HepG2 (cell line): ENCODE measurements around the gene MYO16. TPM values are rescaled to one million over a fixed set of nuclear protein-coding genes. Genes with fewer than 3 reads are reported as not detected.
"Not testable (repeated sequence)": the region's sequence is repeated elsewhere in the genome, so short reads cannot be mapped to it uniquely, and the experiment has no call there.

Experiments used
- ATAC-seq: fragments of 200-7000 bp; cut with Tn5 transposase; 3 replicates; pipeline ENCODE4 v1.9.1; 2020; ENCODE audit warnings: mild to moderate bottlenecking, moderate library complexity
- BruUV-seq: library from RNA; stranded (reverse); fragments of 400-500 nt; replicated peaks from 2 replicates; lab custom pipeline; 2021; lab: Mats Ljungman, UMichigan
- CTCF ChIA-PET: fragments of 300-600 bp; formaldehyde crosslinking; extraction: SDS; loops from one replicate; lab custom pipeline; 2021; ENCODE audit warnings: low total read pairs, inconsistent platforms, low intra/inter-chr PET ratio; lab: Yijun Ruan, JAX
- POLR2A ChIA-PET: fragments of 350-600 bp; sonication (Branson Sonifier 250); formaldehyde crosslinking; loops from one replicate; lab custom pipeline; 2020; ENCODE audit warnings: antibody characterized with exemption, inconsistent platforms; lab: Yijun Ruan, JAX
- DNase-seq: peaks from one replicate; pipeline ENCODE4 v3.0.0-alpha.2; 2015; ENCODE audit warnings: low spot score
- FAIRE-seq: peaks from 3 replicates; lab custom pipeline; 2011; peaks lifted over from hg19 to GRCh38; lab: Jason Lieb, UNC
- H2AFZ ChIP-seq: one replicate; pipeline ENCODE4 v1.6.1; 2011; ENCODE audit warnings: low read length, inconsistent platforms
- H3K27ac ChIP-seq: fragments of 300-600 bp; 3 replicates; pipeline ENCODE4 v1.8.0; 2011; ENCODE audit warnings: mixed run types, mild to moderate bottlenecking, mixed read lengths, low read length, inconsistent platforms; ENCODE audit not compliant: insufficient read depth; ENCODE audit errors: extremely low read length
- H3K27me3 ChIP-seq, 2 experiments: fragments of 200-600 bp in 1 of 2; 2 replicates in 1 of 2; 3 replicates in 1 of 2; pipeline versions ENCODE4 v1.6.0 to v1.8.0; 2011; ENCODE audit warnings: low read length in 2 of 2, mild to moderate bottlenecking in 2 of 2, moderate library complexity in 2 of 2, inconsistent platforms in 1 of 2; ENCODE audit not compliant: insufficient read depth in 2 of 2, control insufficient read depth in 1 of 2
- H3K36me3 ChIP-seq, 2 experiments: fragments of 200-600 bp in 1 of 2; replicated peaks in 1 of 2; 2 replicates in 1 of 2; 3 replicates in 1 of 2; pipeline versions ENCODE4 v1.5.1 to v1.8.0; 2011; ENCODE audit warnings: low read length in 2 of 2, inconsistent platforms in 1 of 2; ENCODE audit not compliant: insufficient read depth in 2 of 2, control insufficient read depth in 1 of 2
- H3K4me1 ChIP-seq: 2 replicates; pipeline ENCODE4 v1.5.1; 2012; ENCODE audit warnings: low read length, inconsistent platforms; ENCODE audit not compliant: insufficient read depth
- H3K4me2 ChIP-seq: 2 replicates; pipeline ENCODE4 v1.6.0; 2011; ENCODE audit warnings: low read depth, low read length, inconsistent platforms
- H3K4me3 ChIP-seq, 3 experiments: fragments of 200-600 bp in 1 of 3; sonication (generic), shearing (Covaris generic) in 1 of 3; replicated peaks in 1 of 3; 2 replicates each; pipeline ENCODE4 v1.5.1; 2011 to 2016; ENCODE audit warnings: low read length in 3 of 3, inconsistent platforms in 2 of 3, low read depth in 2 of 3, mild to moderate bottlenecking in 2 of 3, control low read depth in 1 of 3, mixed read lengths in 1 of 3; ENCODE audit not compliant: insufficient read depth in 1 of 3
- H3K79me2 ChIP-seq: one replicate; pipeline ENCODE4 v1.6.1; 2011; ENCODE audit warnings: low read length, inconsistent platforms; ENCODE audit not compliant: insufficient read depth
- H3K9ac ChIP-seq: 2 replicates; pipeline ENCODE4 v1.6.0; 2011; ENCODE audit warnings: mild to moderate bottlenecking, low read depth, low read length, inconsistent platforms; ENCODE audit not compliant: insufficient read depth
- H3K9me3 ChIP-seq: 2 replicates; pipeline ENCODE4 v1.5.1; 2012; ENCODE audit warnings: mild to moderate bottlenecking, low read length
- H4K20me1 ChIP-seq: 2 replicates; pipeline ENCODE4 v1.6.0; 2011; ENCODE audit warnings: inconsistent platforms, mild to moderate bottlenecking, low read length, moderate library complexity; ENCODE audit not compliant: insufficient read depth
- KLF12 ChIP-seq: sonication (generic); formaldehyde crosslinking; IDR thresholded peaks from 2 replicates; pipeline ENCODE4 v1.4.0; 2020; ENCODE audit warnings: missing genetic modification reagents, borderline replicate concordance
- LBX2 ChIP-seq: sonication (generic); formaldehyde crosslinking; IDR thresholded peaks from 2 replicates; pipeline ENCODE4 v1.5.0; 2020; ENCODE audit warnings: missing genetic modification reagents, mild to moderate bottlenecking, borderline replicate concordance
- NR0B2 ChIP-seq: sonication (generic); formaldehyde crosslinking; IDR thresholded peaks from 2 replicates; pipeline ENCODE4 v1.4.0; 2020; ENCODE audit warnings: mild to moderate bottlenecking, missing genetic modification reagents
- POLR2AphosphoS5 ChIP-seq: IDR thresholded peaks from 2 replicates; pipeline ENCODE4 v1.6.1; 2012; ENCODE audit warnings: low read depth, low read length
- THAP9 ChIP-seq: sonication (generic); formaldehyde crosslinking; IDR thresholded peaks from 2 replicates; pipeline ENCODE4; 2020; ENCODE audit warnings: missing genetic modification reagents, mild to moderate bottlenecking, borderline replicate concordance
- WGBS: methylation state at CpG from one replicate; pipeline ENCODE4 v1.1.6; 2017; ENCODE audit warnings: low lambda C conversion rate; 5-methylcytosine and 5-hydroxymethylcytosine counted together
- in situ Hi-C: cut with HindIII; loops from 2 replicates; pipeline ENCODE4 v1.10.0; 2017; ENCODE audit warnings: low pct_unique_long_range_greater_than_20kb; ENCODE audit not compliant: extremely low pct_ligation_motif_present
- intact Hi-C: fragments of 100-400 bp; cut with micrococcal nuclease; formaldehyde crosslinking; loops from one replicate; pipeline ENCODE4 v1.10.0; 2022; ENCODE audit not compliant: unreplicated experiment
- polyA plus RNA-seq, 8 experiments: library from polyadenylated mRNA; depleted of rRNA in 3 of 8; stranded (reverse) in 7 of 8; unstranded in 1 of 8; fragments of >200 nt; fragmentation: Illumina TruSeq in 4 of 8; extraction: Trizol in 4 of 8; gene quantifications; 2 replicates each; pipeline versions ENCODE4 v1.2.1 to v1.2.3, GENCODE V29; 2011 to 2016; ENCODE audit warnings: low read depth in 4 of 8, missing spikeins in 1 of 8, mixed read lengths in 1 of 8; ENCODE audit not compliant: insufficient read depth in 1 of 8
- total RNA-seq, 5 experiments: library from RNA; depleted of rRNA; stranded (reverse); fragments of >200 nt; fragmentation: Illumina TruSeq; extraction: Trizol; gene quantifications; 2 replicates each; pipeline ENCODE4 v1.2.3, GENCODE V29; 2016; ENCODE audit warnings: low read depth in 1 of 5

Gene MYO16
- total and polyA plus RNA-seq, 2 of the 13 experiments (the other 11 are each of a cell fraction or from before 2014, with no cell fraction given) = not detected

GRCh38 chr13:109091249-109091648 lies 461.8 kb downstream of the MYO16 start (continued):
- TF ChIP-seq THAP9 (CRISPR knock-in tag) = no peak
- TF ChIP-seq KLF12 = no peak
- no peak for TF ChIP-seq POLR2AphosphoS5

GRCh38 chr13:109092186-109092585 lies 462.8 kb downstream of the MYO16 start:
- H3K36me3 ChIP-seq, POLR2A ChIA-PET: not testable (repeated sequence)

GRCh38 chr13:109093998-109094397 lies 464.6 kb downstream of the MYO16 start:
- ATAC-seq (no peak), FAIRE-seq (no peak), DNase-seq (no peak)
- Histone ChIP-seq H3K9me3 (no peaks in the 10 kb centered on the region), H3K36me3 (no peaks in the 10 kb centered on the region), H3K9ac (no peak overlapping the region), H3K4me1 (no peaks in the 10 kb centered on the region), H2AFZ (no peak overlapping the region), H3K79me2 (no peaks in the 10 kb centered on the region), H4K20me1 (no peaks in the 10 kb centered on the region), H3K27me3 (no peaks in the 10 kb centered on the region; a peak in 1 of 5 replicates), H3K4me3 (no peak overlapping the region), H3K4me2 (no peak overlapping the region), H3K27ac (no peak overlapping the region)
- in situ Hi-C loops (no loop called here), intact Hi-C loops (no loop called here)
- TF ChIP-seq LBX2 (CRISPR knock-in tag) (no peak), NR0B2 (CRISPR knock-in tag) (no peak)
- 17% methylated on average over 2 of the region's 2 CpGs for WGBS
- CTCF ChIA-PET = no interaction called here
- POLR2A ChIA-PET = no interaction called here
- BruUV-seq = no TSS peak

More at GRCh38 chr13:109092186-109092585, 462.8 kb downstream of the MYO16 start:
- H2AFZ ChIP-seq, H3K79me2 ChIP-seq, H3K4me1 ChIP-seq, H3K4me2 ChIP-seq, intact Hi-C loops, ATAC-seq, H3K9me3 ChIP-seq, CTCF ChIA-PET, in situ Hi-C loops, H3K27me3 ChIP-seq, H4K20me1 ChIP-seq, BruUV-seq, H3K9ac ChIP-seq, H3K27ac ChIP-seq, DNase-seq, H3K4me3 ChIP-seq, FAIRE-seq: not testable (repeated sequence)
- 3% methylated on average over 3 of the region's 3 CpGs for WGBS
